ENCODE measurements around the gene FOXK2.

DNA sequence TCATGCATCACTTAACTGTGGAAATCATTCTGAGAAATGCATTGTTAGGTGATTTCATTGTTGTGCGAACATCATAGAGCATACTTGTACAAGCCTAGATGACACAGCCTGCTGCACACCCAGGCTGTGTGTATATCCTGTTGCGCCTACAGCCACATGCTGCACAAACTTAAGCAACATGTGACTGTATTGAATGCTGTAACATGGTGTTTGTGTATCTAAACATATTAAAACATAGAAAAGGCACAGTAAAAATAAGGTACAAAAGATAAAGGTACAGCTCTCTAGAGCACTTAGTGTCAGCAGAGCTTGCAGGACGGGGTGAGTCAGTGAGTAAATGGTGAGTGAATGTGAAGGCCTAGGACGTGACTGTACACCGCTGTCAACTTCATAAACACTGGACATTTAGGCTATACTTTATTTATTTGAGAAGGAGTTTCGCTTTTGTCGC lies 11.9 kb downstream of the FOXK2 start:
- TF ChIP-seq, protein P1, sequence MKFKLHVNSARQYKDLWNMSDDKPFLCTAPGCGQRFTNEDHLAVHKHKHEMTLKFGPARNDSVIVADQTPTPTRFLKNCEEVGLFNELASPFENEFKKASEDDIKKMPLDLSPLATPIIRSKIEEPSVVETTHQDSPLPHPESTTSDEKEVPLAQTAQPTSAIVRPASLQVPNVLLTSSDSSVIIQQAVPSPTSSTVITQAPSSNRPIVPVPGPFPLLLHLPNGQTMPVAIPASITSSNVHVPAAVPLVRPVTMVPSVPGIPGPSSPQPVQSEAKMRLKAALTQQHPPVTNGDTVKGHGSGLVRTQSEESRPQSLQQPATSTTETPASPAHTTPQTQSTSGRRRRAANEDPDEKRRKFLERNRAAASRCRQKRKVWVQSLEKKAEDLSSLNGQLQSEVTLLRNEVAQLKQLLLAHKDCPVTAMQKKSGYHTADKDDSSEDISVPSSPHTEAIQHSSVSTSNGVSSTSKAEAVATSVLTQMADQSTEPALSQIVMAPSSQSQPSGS (IDR thresholded peaks at IDR 0.05; ENCODE audit: low read length), result no peak
- TF ChIP-seq, protein P2, sequence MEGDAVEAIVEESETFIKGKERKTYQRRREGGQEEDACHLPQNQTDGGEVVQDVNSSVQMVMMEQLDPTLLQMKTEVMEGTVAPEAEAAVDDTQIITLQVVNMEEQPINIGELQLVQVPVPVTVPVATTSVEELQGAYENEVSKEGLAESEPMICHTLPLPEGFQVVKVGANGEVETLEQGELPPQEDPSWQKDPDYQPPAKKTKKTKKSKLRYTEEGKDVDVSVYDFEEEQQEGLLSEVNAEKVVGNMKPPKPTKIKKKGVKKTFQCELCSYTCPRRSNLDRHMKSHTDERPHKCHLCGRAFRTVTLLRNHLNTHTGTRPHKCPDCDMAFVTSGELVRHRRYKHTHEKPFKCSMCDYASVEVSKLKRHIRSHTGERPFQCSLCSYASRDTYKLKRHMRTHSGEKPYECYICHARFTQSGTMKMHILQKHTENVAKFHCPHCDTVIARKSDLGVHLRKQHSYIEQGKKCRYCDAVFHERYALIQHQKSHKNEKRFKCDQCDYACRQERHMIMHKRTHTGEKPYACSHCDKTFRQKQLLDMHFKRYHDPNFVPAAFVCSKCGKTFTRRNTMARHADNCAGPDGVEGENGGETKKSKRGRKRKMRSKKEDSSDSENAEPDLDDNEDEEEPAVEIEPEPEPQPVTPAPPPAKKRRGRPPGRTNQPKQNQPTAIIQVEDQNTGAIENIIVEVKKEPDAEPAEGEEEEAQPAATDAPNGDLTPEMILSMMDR (IDR thresholded peaks at IDR 0.05; ENCODE audit: control extremely low read depth in 1 of 3, insufficient read depth in 1 of 3, low read depth in 1 of 3, low read length in 3 of 3), result no peak
- TF ChIP-seq HDAC2 (IDR thresholded peaks at IDR 0.05; ENCODE audit: borderline replicate concordance in 1 of 2, low read depth in 2 of 2, low read length in 2 of 2) (no peak), BACH1 (IDR thresholded peaks at IDR 0.05; ENCODE audit: low read length) (no peak)
- TF ChIP-seq, protein P3, sequence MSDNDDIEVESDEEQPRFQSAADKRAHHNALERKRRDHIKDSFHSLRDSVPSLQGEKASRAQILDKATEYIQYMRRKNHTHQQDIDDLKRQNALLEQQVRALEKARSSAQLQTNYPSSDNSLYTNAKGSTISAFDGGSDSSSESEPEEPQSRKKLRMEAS (IDR thresholded peaks at IDR 0.05), result no peak
